ENCODE data around the gene PCBP3.

- TF ChIP-seq AHR (CRISPR knock-in tag; IDR thresholded peaks at IDR 0.05) (no peak), ZNF512 (CRISPR knock-in tag; IDR thresholded peaks at IDR 0.05) (no peak), SP2 (CRISPR knock-in tag; IDR thresholded peaks at IDR 0.05) (no peak)
These were observed 158.5 kb downstream of the PCBP3 start for GRCh38 chr21:45801989-45802388.

All from HepG2 (cell line).